HepG2 (cell line): Measurements from ENCODE around the gene TUBG2. TPM values are rescaled to one million over a fixed set of nuclear protein-coding genes. Genes with fewer than 3 reads are reported as not detected.
A peak's percentile ranks its signal among the peaks of the same experiment; 100 is the strongest.

ENCODE experiments used
- FOSL1 ChIP-seq: sonication (generic); formaldehyde crosslinking; IDR thresholded peaks from 2 replicates; pipeline ENCODE4 v1.9.0; 2021; ENCODE audit warnings: missing genetic modification reagents, borderline replicate concordance
- HNF4A ChIP-seq: sonication (generic); formaldehyde crosslinking; IDR thresholded peaks from 2 replicates; pipeline ENCODE4 v1.4.0; 2020; ENCODE audit warnings: missing genetic modification reagents
- HNRNPL ChIP-seq: fragments of 200-400 bp; formaldehyde crosslinking; IDR thresholded peaks from 2 replicates; pipeline ENCODE4 v1.6.1; 2017; ENCODE audit warnings: mild to moderate bottlenecking, low read depth, low read length
- JDP2 ChIP-seq: sonication (generic); formaldehyde crosslinking; IDR thresholded peaks from 2 replicates; pipeline ENCODE4 v1.8.1; 2022; ENCODE audit warnings: missing genetic modification reagents, borderline replicate concordance
- JUND ChIP-seq: sonication (generic); formaldehyde crosslinking; IDR thresholded peaks from 2 replicates; pipeline ENCODE4 v1.8.0; 2022; ENCODE audit warnings: mild to moderate bottlenecking, missing genetic modification reagents
- KLF15 ChIP-seq: sonication (generic); formaldehyde crosslinking; IDR thresholded peaks from 2 replicates; pipeline ENCODE4 v1.8.1; 2023; ENCODE audit warnings: borderline replicate concordance, mild to moderate bottlenecking, inconsistent platforms, missing genetic modification reagents, mixed read lengths
- LBX2 ChIP-seq: sonication (generic); formaldehyde crosslinking; IDR thresholded peaks from 2 replicates; pipeline ENCODE4 v1.5.0; 2020; ENCODE audit warnings: missing genetic modification reagents, mild to moderate bottlenecking, borderline replicate concordance
- MAFK ChIP-seq, 2 experiments: IDR thresholded peaks in 1 of 2; conservative IDR thresholded peaks in 1 of 2; 2 replicates each; pipeline ENCODE4 v1.6.1; 2011; ENCODE audit warnings: improper control_type of control experiment in 2 of 2, low read length in 2 of 2
- MED13 ChIP-seq: sonication (generic); formaldehyde crosslinking; IDR thresholded peaks from 2 replicates; pipeline ENCODE4 v1.5.0; 2020; ENCODE audit warnings: missing genetic modification reagents
- PHB2 ChIP-seq: fragments of 450-650 bp; IDR thresholded peaks from 2 replicates; pipeline ENCODE4 v1.6.1; 2018; ENCODE audit not compliant: partially characterized antibody
- RBAK ChIP-seq: sonication (generic); formaldehyde crosslinking; IDR thresholded peaks from 2 replicates; pipeline ENCODE4 v1.5.1; 2020; ENCODE audit warnings: mild to moderate bottlenecking, missing genetic modification reagents
- SMAD9 ChIP-seq: sonication (generic); formaldehyde crosslinking; IDR thresholded peaks from 2 replicates; pipeline ENCODE4 v1.5.1; 2020; ENCODE audit warnings: mild to moderate bottlenecking, missing genetic modification reagents
- SMARCE1 ChIP-seq: fragments of 450-650 bp; IDR thresholded peaks from 2 replicates; pipeline ENCODE4 v1.6.1; 2017; ENCODE audit warnings: borderline replicate concordance
- ZMYM4 ChIP-seq: sonication (generic); formaldehyde crosslinking; IDR thresholded peaks from 2 replicates; pipeline ENCODE4 v1.8.1; 2023; ENCODE audit warnings: mild to moderate bottlenecking, missing genetic modification reagents
- ZNF276 ChIP-seq: sonication (generic); formaldehyde crosslinking; IDR thresholded peaks from 2 replicates; pipeline ENCODE4 v1.4.0; 2020; ENCODE audit warnings: mild to moderate bottlenecking, low read depth, missing genetic modification reagents
- ZNF543 ChIP-seq: sonication (generic); formaldehyde crosslinking; IDR thresholded peaks from 2 replicates; pipeline ENCODE4 v1.4.0; 2020; ENCODE audit warnings: mild to moderate bottlenecking, missing genetic modification reagents
- ZNF703 ChIP-seq: sonication (generic); formaldehyde crosslinking; IDR thresholded peaks from 2 replicates; pipeline ENCODE4 v1.5.1; 2020; ENCODE audit warnings: missing genetic modification reagents, mild to moderate bottlenecking, moderate library complexity, borderline replicate concordance
- ZNF780A ChIP-seq: sonication (generic); formaldehyde crosslinking; IDR thresholded peaks from 2 replicates; pipeline ENCODE4 v1.8.0; 2022; ENCODE audit warnings: mild to moderate bottlenecking, missing genetic modification reagents, moderate library complexity
- ZNF841 ChIP-seq: sonication (generic); formaldehyde crosslinking; IDR thresholded peaks from 2 replicates; pipeline ENCODE4 v1.8.1; 2023; ENCODE audit warnings: missing genetic modification reagents, borderline replicate concordance
- polyA plus RNA-seq, 8 experiments: library from polyadenylated mRNA; depleted of rRNA in 3 of 8; stranded (reverse) in 7 of 8; unstranded in 1 of 8; fragments of >200 nt; fragmentation: Illumina TruSeq in 4 of 8; extraction: Trizol in 4 of 8; gene quantifications; 2 replicates each; pipeline versions ENCODE4 v1.2.1 to v1.2.3, GENCODE V29; 2011 to 2016; ENCODE audit warnings: low read depth in 4 of 8, missing spikeins in 1 of 8, mixed read lengths in 1 of 8; ENCODE audit not compliant: insufficient read depth in 1 of 8
- total RNA-seq, 5 experiments: library from RNA; depleted of rRNA; stranded (reverse); fragments of >200 nt; fragmentation: Illumina TruSeq; extraction: Trizol; gene quantifications; 2 replicates each; pipeline ENCODE4 v1.2.3, GENCODE V29; 2016; ENCODE audit warnings: low read depth in 1 of 5
- TF ChIP-seq, protein P1 (sequence below): sonication (generic); formaldehyde crosslinking; IDR thresholded peaks from one replicate; pipeline ENCODE4 v1.5.1; 2020; ENCODE audit warnings: mild to moderate bottlenecking, missing genetic modification reagents; ENCODE audit errors: not compliant biosample characterization

The TUBG2 gene
- total and polyA plus RNA-seq, 2 of the 13 experiments (the other 11 are each of a cell fraction or from before 2014, with no cell fraction given) = 16.0 to 42.3 TPM

DNA sequence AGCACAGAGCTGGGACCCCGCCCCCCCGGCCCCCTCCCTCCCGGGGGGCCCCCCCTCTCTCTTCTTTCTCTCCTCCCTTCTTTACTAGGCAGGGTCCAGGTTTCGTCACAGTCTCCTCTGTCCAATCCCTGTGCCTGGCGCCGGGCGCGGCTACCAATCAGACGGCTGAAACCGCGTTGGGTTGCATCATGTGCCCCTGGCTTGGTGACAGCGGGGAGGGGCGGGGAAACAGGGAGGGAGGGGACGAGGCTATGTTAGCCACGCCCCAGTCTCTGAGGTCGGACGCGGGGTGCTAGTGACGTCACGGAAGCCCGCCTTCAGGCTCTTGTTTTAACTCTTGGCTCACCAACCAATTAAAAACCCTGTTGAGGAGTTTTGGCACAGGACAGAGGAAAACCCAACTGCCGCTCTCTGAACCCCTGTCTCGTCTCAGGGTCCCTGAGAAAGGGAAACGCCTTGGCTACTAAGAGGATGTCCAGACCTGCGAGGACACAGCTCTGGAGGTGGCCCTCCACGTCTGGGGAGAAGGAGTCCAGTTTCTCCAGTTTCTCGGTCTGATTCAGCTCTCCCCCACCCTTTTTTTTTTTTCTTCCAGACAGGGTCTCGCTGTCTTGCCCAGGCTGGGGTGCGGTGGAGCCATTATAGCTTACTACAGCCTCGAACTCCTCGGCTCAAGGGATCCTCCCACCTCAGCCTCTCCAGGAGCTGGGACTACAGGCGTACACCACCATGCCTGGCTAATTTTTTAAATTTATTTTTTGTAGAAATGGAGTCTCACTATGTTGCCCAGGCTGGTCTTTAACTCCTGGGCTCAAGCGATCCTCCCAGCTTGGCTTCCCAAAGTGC is 18.2 kb downstream of the TUBG2 start (continued):
- TF ChIP-seq MAFK (conservative IDR thresholded peaks at IDR 0.05 in 1 of 2, IDR thresholded peaks at IDR 0.05 in 1 of 2; ENCODE audit: low read length in 2 of 2) = no peak
- no peak for TF ChIP-seq ZNF780A (CRISPR knock-in tag)
- no peak for TF ChIP-seq HNRNPL
- no peak for TF ChIP-seq JDP2 (CRISPR knock-in tag)
- no peak for TF ChIP-seq FOSL1 (CRISPR knock-in tag)
- peak; percentile 53; the same call in 1 of the 2 replicates for TF ChIP-seq ZMYM4 (CRISPR knock-in tag)
- TF ChIP-seq RBAK (CRISPR knock-in tag) = no peak
- no peak for TF ChIP-seq JUND (CRISPR knock-in tag)
- TF ChIP-seq ZNF543 (CRISPR knock-in tag) = 0 out of 2 replicates have a peak, but pooled peaks have one; percentile 5
- TF ChIP-seq ZNF703 = no peak
- TF ChIP-seq ZNF841 (CRISPR knock-in tag) = no peak
- TF ChIP-seq SMAD9 (CRISPR knock-in tag) = no peak
- no peak for TF ChIP-seq PHB2
- no peak for TF ChIP-seq KLF15 (CRISPR knock-in tag)
- TF ChIP-seq SMARCE1 = no peak
- no peak for TF ChIP-seq MED13
- no peak for TF ChIP-seq LBX2 (CRISPR knock-in tag)
- TF ChIP-seq, protein P1, sequence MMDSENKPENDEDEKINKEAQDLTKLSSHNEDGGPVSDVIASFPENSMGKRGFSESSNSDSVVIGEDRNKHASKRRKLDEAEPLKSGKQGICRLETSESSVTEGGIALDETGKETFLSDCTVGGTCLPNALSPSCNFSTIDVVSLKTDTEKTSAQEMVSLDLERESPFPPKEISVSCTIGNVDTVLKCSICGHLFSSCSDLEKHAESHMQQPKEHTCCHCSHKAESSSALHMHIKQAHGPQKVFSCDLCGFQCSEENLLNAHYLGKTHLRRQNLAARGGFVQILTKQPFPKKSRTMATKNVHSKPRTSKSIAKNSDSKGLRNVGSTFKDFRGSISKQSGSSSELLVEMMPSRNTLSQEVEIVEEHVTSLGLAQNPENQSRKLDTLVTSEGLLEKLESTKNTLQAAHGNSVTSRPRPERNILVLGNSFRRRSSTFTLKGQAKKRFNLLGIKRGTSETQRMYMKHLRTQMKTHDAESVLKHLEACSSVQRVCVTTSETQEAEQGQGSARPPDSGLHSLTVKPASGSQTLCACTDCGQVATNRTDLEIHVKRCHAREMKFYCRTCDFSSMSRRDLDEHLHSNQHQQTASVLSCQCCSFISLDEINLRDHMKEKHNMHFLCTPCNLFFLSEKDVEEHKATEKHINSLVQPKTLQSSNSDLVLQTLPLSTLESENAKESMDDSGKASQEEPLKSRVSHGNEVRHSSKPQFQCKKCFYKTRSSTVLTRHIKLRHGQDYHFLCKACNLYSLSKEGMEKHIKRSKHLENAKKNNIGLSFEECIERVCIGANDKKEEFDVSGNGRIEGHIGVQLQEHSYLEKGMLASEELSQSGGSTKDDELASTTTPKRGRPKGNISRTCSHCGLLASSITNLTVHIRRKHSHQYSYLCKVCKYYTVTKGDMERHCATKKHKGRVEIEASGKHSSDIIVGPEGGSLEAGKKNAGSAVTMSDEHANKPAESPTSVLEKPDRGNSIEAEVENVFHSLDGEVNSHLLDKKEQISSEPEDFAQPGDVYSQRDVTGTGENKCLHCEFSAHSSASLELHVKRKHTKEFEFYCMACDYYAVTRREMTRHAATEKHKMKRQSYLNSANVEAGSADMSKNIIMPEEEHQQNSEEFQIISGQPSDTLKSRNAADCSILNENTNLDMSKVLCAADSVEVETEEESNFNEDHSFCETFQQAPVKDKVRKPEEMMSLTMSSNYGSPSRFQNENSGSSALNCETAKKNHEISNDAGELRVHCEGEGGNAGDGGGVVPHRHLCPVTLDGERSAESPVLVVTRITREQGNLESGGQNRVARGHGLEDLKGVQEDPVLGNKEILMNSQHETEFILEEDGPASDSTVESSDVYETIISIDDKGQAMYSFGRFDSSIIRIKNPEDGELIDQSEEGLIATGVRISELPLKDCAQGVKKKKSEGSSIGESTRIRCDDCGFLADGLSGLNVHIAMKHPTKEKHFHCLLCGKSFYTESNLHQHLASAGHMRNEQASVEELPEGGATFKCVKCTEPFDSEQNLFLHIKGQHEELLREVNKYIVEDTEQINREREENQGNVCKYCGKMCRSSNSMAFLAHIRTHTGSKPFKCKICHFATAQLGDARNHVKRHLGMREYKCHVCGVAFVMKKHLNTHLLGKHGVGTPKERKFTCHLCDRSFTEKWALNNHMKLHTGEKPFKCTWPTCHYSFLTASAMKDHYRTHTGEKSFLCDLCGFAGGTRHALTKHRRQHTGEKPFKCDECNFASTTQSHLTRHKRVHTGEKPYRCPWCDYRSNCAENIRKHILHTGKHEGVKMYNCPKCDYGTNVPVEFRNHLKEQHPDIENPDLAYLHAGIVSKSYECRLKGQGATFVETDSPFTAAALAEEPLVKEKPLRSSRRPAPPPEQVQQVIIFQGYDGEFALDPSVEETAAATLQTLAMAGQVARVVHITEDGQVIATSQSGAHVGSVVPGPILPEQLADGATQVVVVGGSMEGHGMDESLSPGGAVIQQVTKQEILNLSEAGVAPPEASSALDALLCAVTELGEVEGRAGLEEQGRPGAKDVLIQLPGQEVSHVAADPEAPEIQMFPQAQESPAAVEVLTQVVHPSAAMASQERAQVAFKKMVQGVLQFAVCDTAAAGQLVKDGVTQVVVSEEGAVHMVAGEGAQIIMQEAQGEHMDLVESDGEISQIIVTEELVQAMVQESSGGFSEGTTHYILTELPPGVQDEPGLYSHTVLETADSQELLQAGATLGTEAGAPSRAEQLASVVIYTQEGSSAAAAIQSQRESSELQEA (CRISPR knock-in tag) = no peak
- TF ChIP-seq HNF4A = no peak
- TF ChIP-seq ZNF276 (CRISPR knock-in tag) = no peak
